Vagina (tissue), 2 donors: Measurements from ENCODE around the gene OGG1. TPM values are rescaled to one million over a fixed set of nuclear protein-coding genes. Genes with fewer than 3 reads are reported as not detected.

Experiments used
- DNase-seq, 2 donors: peaks; one replicate each; pipeline ENCODE4 v3.0.0-alpha.2; 2017; ENCODE audit errors: extremely low spot score in 2 of 2
- H3K27ac ChIP-seq: fragments of 200-600 bp; sonication (generic); one replicate; pipeline ENCODE4 v1.5.1; 2019
- H3K27me3 ChIP-seq: fragments of 200-600 bp; sonication (generic); one replicate; pipeline ENCODE4 v1.5.1; 2019
- H3K36me3 ChIP-seq, 2 donors: fragments of 200-600 bp; sonication (generic); one replicate each; pipeline ENCODE4 v1.5.1; 2017 to 2019
- H3K4me1 ChIP-seq: fragments of 200-600 bp; sonication (generic); one replicate; pipeline ENCODE4 v1.5.1; 2019
- H3K4me3 ChIP-seq, 2 donors: fragments of 200-600 bp; sonication (generic); 1 replicate in 1 of 2; 2 replicates in 1 of 2; pipeline ENCODE4 v1.5.1; 2016 to 2019
- H3K9me3 ChIP-seq: fragments of 200-600 bp; sonication (generic); one replicate; pipeline ENCODE4 v1.5.1; 2019
- CTCF ChIP-seq, 3 experiments: fragments of 450-650 bp in 2 of 3; fragments of 200-600 bp in 1 of 3; sonication (generic) in 1 of 3; IDR thresholded peaks; one replicate each; pipeline ENCODE4 v1.5.1; 2017 to 2019; ENCODE audit warnings: antibody characterized with exemption in 3 of 3, mild to moderate bottlenecking in 2 of 3, moderate library complexity in 2 of 3
- POLR2A ChIP-seq, 2 donors: fragments of 450-650 bp; IDR thresholded peaks; one replicate each; pipeline ENCODE4 v1.6.1; 2017; ENCODE audit warnings: antibody characterized with exemption in 2 of 2, mild to moderate bottlenecking in 2 of 2, moderate library complexity in 2 of 2
- POLR2AphosphoS5 ChIP-seq, 2 donors: sonication (generic); formaldehyde crosslinking; IDR thresholded peaks; one replicate each; pipeline ENCODE4 v1.9.0; 2017; ENCODE audit warnings: antibody characterized with exemption in 2 of 2, mild to moderate bottlenecking in 2 of 2, low read depth in 1 of 2; ENCODE audit not compliant: insufficient read depth in 1 of 2
- intact Hi-C: fragments of 100-400 bp; cut with DNase I; formaldehyde crosslinking; loops from one replicate; pipeline ENCODE4 v1.15.1; 2023
- total RNA-seq: library from RNA; depleted of rRNA; stranded (reverse); fragments of >200 nt; gene quantifications from one replicate; pipeline ENCODE4 v1.2.3, GENCODE V29; 2016

Gene OGG1
- total RNA-seq, 1 donor from 2014 or later = 51.6 TPM

- peaks cover 30% of the 10 kb centered on the region for H3K4me1 ChIP-seq
Observed at GRCh38 chr3:9732080-9732739, 17.5 kb upstream of the OGG1 start.

DNA sequence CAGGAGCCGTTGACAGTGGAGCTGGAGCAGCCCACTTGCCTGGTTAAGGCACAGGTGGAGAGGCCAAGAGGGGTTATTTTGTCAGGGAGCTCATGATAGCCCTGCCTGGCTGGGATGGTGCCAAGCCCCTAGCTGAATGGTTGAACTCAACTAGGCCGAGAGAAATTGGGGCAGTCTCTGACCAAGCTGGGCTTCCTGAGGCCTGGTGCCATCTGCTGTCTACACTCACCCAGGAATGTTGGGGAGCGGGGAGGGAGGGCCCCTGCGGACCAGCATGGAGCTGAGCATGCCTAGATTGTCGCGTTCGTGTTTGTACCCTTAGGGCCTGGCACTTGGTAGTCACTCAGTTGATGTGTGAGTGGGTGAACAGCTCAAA, 17.0 kb upstream of the OGG1 start:
- Histone ChIP-seq H3K4me1 (peaks cover 30% of the 10 kb centered on the region), H3K9me3 (no peaks in the 10 kb centered on the region), H3K36me3 (peaks cover 0 to 10% of the 10 kb centered on the region in 2 donors), H3K4me3 (peak overlapping the region; percentile 65 to 87), H3K27ac (peak overlapping the region; percentile 94), H3K27me3 (no peaks in the 10 kb centered on the region)
- DNase-seq = no peak
- no peak for TF ChIP-seq POLR2A (IDR thresholded peaks at IDR 0.05)
- no peak for TF ChIP-seq POLR2AphosphoS5 (IDR thresholded peaks at IDR 0.05; ENCODE audit: insufficient read depth in 1 of 2, low read depth in 1 of 2)
- TF ChIP-seq CTCF (IDR thresholded peaks at IDR 0.05) = no peak
- intact Hi-C loops = loop anchor here (10.0 kb wide), 2 partner anchors 62 to 182 kb away; partner anchors contain the start of genes ARPC4, IL17RC and TADA3

More at GRCh38 chr3:9732080-9732739, 17.5 kb upstream of the OGG1 start:
- no peak for TF ChIP-seq POLR2AphosphoS5 (IDR thresholded peaks at IDR 0.05; ENCODE audit: insufficient read depth in 1 of 2, low read depth in 1 of 2)
- TF ChIP-seq POLR2A (IDR thresholded peaks at IDR 0.05) = no peak
- TF ChIP-seq CTCF (IDR thresholded peaks at IDR 0.05) = no peak
- H3K9me3 ChIP-seq = no peaks in the 10 kb centered on the region
- peak overlapping the region; percentile 94 for H3K27ac ChIP-seq
- intact Hi-C loops = loop anchor here (10.0 kb wide), 2 partner anchors 63 to 183 kb away; partner anchors contain the start of genes ARPC4, IL17RC and TADA3
- H3K27me3 ChIP-seq = no peaks in the 10 kb centered on the region
- DNase-seq = no peak
- peak overlapping the region; percentile 65 to 87 for H3K4me3 ChIP-seq
- H3K36me3 ChIP-seq = peaks cover 0 to 10% of the 10 kb centered on the region in 2 donors

GRCh38 chr3:9736831-9737230, 12.9 kb upstream of the OGG1 start:
- Histone ChIP-seq H3K36me3 (peaks cover 10 to 45% of the 10 kb centered on the region in 2 donors), H3K9me3 (no peaks in the 10 kb centered on the region), H3K27me3 (no peaks in the 10 kb centered on the region), H3K4me3 (no peak overlapping the region), H3K27ac (no peak overlapping the region), H3K4me1 (peaks cover 23% of the 10 kb centered on the region)
- intact Hi-C loops = loop anchor here (10.0 kb wide), 2 partner anchors 58 to 178 kb away; partner anchors contain the start of genes ARPC4, IL17RC and TADA3
- no peak for DNase-seq
- no peak for TF ChIP-seq POLR2A (IDR thresholded peaks at IDR 0.05)
- no peak for TF ChIP-seq POLR2AphosphoS5 (IDR thresholded peaks at IDR 0.05; ENCODE audit: insufficient read depth in 1 of 2, low read depth in 1 of 2)
- TF ChIP-seq CTCF (IDR thresholded peaks at IDR 0.05) = no peak

DNA sequence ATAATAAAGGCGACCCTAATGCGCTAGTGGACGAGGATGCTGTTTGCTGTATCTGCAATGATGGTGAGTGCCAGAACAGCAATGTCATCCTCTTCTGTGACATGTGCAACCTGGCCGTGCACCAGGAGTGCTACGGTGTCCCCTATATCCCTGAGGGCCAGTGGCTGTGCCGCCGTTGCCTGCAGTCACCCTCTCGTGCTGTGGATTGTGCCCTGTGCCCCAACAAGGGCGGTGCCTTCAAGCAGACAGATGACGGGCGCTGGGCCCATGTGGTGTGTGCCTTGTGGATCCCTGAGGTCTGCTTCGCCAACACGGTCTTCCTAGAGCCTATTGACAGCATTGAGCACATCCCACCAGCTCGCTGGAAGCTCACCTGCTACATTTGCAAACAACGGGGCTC, 10.6 kb upstream of the OGG1 start:
- intact Hi-C loops = loop anchor here (10.0 kb wide), 2 partner anchors 56 to 176 kb away; partner anchors contain the start of genes ARPC4, IL17RC and TADA3
- no peak overlapping the region for H3K4me3 ChIP-seq
- TF ChIP-seq POLR2AphosphoS5 (IDR thresholded peaks at IDR 0.05; ENCODE audit: insufficient read depth in 1 of 2, low read depth in 1 of 2) (no peak), CTCF (IDR thresholded peaks at IDR 0.05) (no peak)
- DNase-seq = no peak
- peaks cover 1% of the 10 kb centered on the region for H3K4me1 ChIP-seq
- peaks cover 10 to 69% of the 10 kb centered on the region in 2 donors for H3K36me3 ChIP-seq
- no peaks in the 10 kb centered on the region for H3K9me3 ChIP-seq
- no peaks in the 10 kb centered on the region for H3K27me3 ChIP-seq
- H3K27ac ChIP-seq = no peak overlapping the region

DNA sequence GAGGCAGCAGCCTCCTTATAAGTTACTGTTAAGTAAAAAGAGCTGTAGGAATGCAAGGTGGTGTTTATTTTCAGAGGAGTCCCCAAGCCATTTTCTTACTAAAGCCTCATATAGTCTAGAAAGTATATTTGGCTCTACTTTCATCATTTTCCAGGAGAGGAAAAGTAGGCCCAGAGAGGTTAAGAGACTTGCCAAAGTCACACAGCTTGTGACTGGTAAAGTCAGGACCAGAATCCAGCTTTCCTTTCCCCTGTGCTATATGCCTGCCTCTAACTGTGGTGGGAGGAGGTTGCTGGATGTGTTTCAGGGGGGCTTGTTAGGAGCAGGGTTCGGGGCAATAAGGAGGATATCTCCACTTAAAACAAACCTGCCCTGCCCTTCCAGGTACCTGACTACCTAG, 7.2 kb upstream of the OGG1 start:
- no peak for DNase-seq
- H3K9me3 ChIP-seq = no peaks in the 10 kb centered on the region
- intact Hi-C loops = no loop called here
- no peak overlapping the region for H3K4me3 ChIP-seq
- peaks cover 10 to 90% of the 10 kb centered on the region in 2 donors for H3K36me3 ChIP-seq
- H3K4me1 ChIP-seq = no peaks in the 10 kb centered on the region
- no peak for TF ChIP-seq POLR2AphosphoS5 (IDR thresholded peaks at IDR 0.05; ENCODE audit: insufficient read depth in 1 of 2, low read depth in 1 of 2)
- no peak for TF ChIP-seq CTCF (IDR thresholded peaks at IDR 0.05)
- TF ChIP-seq POLR2A (IDR thresholded peaks at IDR 0.05) = no peak
- no peak overlapping the region for H3K27ac ChIP-seq
- no peaks in the 10 kb centered on the region for H3K27me3 ChIP-seq
